GM12878 (cell line): Measurements from ENCODE around the gene TRDN.

ENCODE experiments used
- NFIC ChIP-seq: IDR thresholded peaks from 2 replicates; pipeline ENCODE4 v1.6.1; 2012; ENCODE audit warnings: low read depth, mild to moderate bottlenecking, inconsistent platforms, low read length, moderate library complexity
- POLR2AphosphoS5 ChIP-seq: IDR thresholded peaks from 2 replicates; pipeline ENCODE4 v1.6.1; 2011; ENCODE audit warnings: mild to moderate bottlenecking, low read length, inconsistent platforms
- TF ChIP-seq, protein P1 (sequence below): IDR thresholded peaks from 2 replicates; pipeline ENCODE4 v1.6.1; 2012; ENCODE audit warnings: mild to moderate bottlenecking, low read depth, low read length
- TF ChIP-seq, protein P2 (sequence below), 3 experiments: IDR thresholded peaks in 2 of 3; conservative IDR thresholded peaks in 1 of 3; 2 replicates each; pipeline ENCODE4 v1.5.1; 2011; ENCODE audit warnings: low read depth in 3 of 3, low read length in 3 of 3, mild to moderate bottlenecking in 3 of 3, control low read depth in 2 of 3, moderate library complexity in 2 of 3, inconsistent platforms in 1 of 3, mixed read lengths in 1 of 3; ENCODE audit not compliant: control insufficient read depth in 2 of 3, insufficient read depth in 1 of 3; ENCODE audit errors: extremely low read depth in 1 of 3

GRCh38 chr6:123635144-123635543, 1.6 kb downstream of the TRDN start:
- TF ChIP-seq, protein P1, sequence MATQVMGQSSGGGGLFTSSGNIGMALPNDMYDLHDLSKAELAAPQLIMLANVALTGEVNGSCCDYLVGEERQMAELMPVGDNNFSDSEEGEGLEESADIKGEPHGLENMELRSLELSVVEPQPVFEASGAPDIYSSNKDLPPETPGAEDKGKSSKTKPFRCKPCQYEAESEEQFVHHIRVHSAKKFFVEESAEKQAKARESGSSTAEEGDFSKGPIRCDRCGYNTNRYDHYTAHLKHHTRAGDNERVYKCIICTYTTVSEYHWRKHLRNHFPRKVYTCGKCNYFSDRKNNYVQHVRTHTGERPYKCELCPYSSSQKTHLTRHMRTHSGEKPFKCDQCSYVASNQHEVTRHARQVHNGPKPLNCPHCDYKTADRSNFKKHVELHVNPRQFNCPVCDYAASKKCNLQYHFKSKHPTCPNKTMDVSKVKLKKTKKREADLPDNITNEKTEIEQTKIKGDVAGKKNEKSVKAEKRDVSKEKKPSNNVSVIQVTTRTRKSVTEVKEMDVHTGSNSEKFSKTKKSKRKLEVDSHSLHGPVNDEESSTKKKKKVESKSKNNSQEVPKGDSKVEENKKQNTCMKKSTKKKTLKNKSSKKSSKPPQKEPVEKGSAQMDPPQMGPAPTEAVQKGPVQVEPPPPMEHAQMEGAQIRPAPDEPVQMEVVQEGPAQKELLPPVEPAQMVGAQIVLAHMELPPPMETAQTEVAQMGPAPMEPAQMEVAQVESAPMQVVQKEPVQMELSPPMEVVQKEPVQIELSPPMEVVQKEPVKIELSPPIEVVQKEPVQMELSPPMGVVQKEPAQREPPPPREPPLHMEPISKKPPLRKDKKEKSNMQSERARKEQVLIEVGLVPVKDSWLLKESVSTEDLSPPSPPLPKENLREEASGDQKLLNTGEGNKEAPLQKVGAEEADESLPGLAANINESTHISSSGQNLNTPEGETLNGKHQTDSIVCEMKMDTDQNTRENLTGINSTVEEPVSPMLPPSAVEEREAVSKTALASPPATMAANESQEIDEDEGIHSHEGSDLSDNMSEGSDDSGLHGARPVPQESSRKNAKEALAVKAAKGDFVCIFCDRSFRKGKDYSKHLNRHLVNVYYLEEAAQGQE, result no peak
- TF ChIP-seq NFIC (no peak), POLR2AphosphoS5 (no peak)
- TF ChIP-seq, protein P2, sequence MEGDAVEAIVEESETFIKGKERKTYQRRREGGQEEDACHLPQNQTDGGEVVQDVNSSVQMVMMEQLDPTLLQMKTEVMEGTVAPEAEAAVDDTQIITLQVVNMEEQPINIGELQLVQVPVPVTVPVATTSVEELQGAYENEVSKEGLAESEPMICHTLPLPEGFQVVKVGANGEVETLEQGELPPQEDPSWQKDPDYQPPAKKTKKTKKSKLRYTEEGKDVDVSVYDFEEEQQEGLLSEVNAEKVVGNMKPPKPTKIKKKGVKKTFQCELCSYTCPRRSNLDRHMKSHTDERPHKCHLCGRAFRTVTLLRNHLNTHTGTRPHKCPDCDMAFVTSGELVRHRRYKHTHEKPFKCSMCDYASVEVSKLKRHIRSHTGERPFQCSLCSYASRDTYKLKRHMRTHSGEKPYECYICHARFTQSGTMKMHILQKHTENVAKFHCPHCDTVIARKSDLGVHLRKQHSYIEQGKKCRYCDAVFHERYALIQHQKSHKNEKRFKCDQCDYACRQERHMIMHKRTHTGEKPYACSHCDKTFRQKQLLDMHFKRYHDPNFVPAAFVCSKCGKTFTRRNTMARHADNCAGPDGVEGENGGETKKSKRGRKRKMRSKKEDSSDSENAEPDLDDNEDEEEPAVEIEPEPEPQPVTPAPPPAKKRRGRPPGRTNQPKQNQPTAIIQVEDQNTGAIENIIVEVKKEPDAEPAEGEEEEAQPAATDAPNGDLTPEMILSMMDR (IDR thresholded peaks at IDR 0.05 in 2 of 3, conservative IDR thresholded peaks at IDR 0.05 in 1 of 3; ENCODE audit: control insufficient read depth in 2 of 3, extremely low read depth in 1 of 3, insufficient read depth in 1 of 3, low read depth in 3 of 3, low read length in 3 of 3), result no peak
